GM23338 (cell line): ENCODE measurements around the gene MARCHF2. TPM values are rescaled to one million over a fixed set of nuclear protein-coding genes. Genes with fewer than 3 reads are reported as not detected.
A peak's percentile ranks its signal among the peaks of the same experiment; 100 is the strongest.

Source experiments
- ATAC-seq: fragments of 200-7000 bp; cut with Tn5 transposase; 3 replicates; pipeline ENCODE4 v1.9.1; 2020
- DNase-seq: peaks from one replicate; pipeline ENCODE4 v3.0.0-alpha.2; 2015; ENCODE audit warnings: low spot score
- H2AFZ ChIP-seq: fragments of 200-600 bp; sonication (generic); 2 replicates; pipeline ENCODE4 v1.8.0; 2016; ENCODE audit warnings: antibody characterized with exemption, mild to moderate bottlenecking, moderate library complexity
- H3F3A ChIP-seq: fragments of 200-600 bp; sonication (generic); replicated peaks from 2 replicates; pipeline ENCODE4 v1.8.0; 2017; ENCODE audit warnings: antibody characterized with exemption, mixed run types, low read depth
- H3K27ac ChIP-seq: fragments of 200-600 bp; sonication (generic); 2 replicates; pipeline ENCODE4 v1.6.1; 2016; ENCODE audit warnings: low read depth
- H3K27me3 ChIP-seq: fragments of 200-600 bp; sonication (generic); 2 replicates; pipeline ENCODE4 v1.8.0; 2016; ENCODE audit warnings: mild to moderate bottlenecking, mixed run types, moderate library complexity; ENCODE audit not compliant: insufficient read depth
- H3K36me3 ChIP-seq: fragments of 200-600 bp; sonication (generic); 2 replicates; pipeline ENCODE4 v1.8.0; 2016; ENCODE audit warnings: mild to moderate bottlenecking; ENCODE audit not compliant: insufficient read depth
- H3K4me1 ChIP-seq: fragments of 200-600 bp; sonication (generic); 2 replicates; pipeline ENCODE4 v1.8.0; 2016; ENCODE audit warnings: mild to moderate bottlenecking, moderate library complexity; ENCODE audit not compliant: insufficient read depth
- H3K4me2 ChIP-seq: fragments of 200-600 bp; sonication (generic); 2 replicates; pipeline ENCODE4 v1.7.1; 2017; ENCODE audit warnings: mixed run types
- H3K4me3 ChIP-seq: fragments of 200-600 bp; sonication (generic); 2 replicates; pipeline ENCODE4 v1.6.1; 2016; ENCODE audit warnings: mixed run types
- H3K79me2 ChIP-seq: fragments of 200-600 bp; sonication (generic); replicated peaks from 2 replicates; pipeline ENCODE4 v1.8.0; 2017; ENCODE audit warnings: mild to moderate bottlenecking; ENCODE audit not compliant: insufficient read depth
- H3K9me2 ChIP-seq: fragments of 200-600 bp; sonication (generic); 2 replicates; pipeline ENCODE4 v1.8.0; 2017; ENCODE audit not compliant: insufficient read depth
- H4K20me1 ChIP-seq: fragments of 200-600 bp; sonication (generic); replicated peaks from 2 replicates; pipeline ENCODE4 v1.8.0; 2017; ENCODE audit warnings: mild to moderate bottlenecking; ENCODE audit not compliant: insufficient read depth
- H3K27ac Mint-ChIP-seq: 2 replicates; pipeline ENCODE4 v1.8.0; 2020; ENCODE audit warnings: inconsistent platforms, mild to moderate bottlenecking, moderate library complexity, mixed read lengths
- H3K27me3 Mint-ChIP-seq: 3 replicates; pipeline ENCODE4 v1.8.0; 2022; ENCODE audit warnings: low read depth, mild to moderate bottlenecking, moderate library complexity, mixed read lengths, inconsistent platforms; ENCODE audit not compliant: insufficient read depth, poor library complexity
- H3K36me3 Mint-ChIP-seq: 3 replicates; pipeline ENCODE4 v1.8.0; 2021; ENCODE audit warnings: low read depth, mild to moderate bottlenecking, inconsistent platforms, moderate library complexity, mixed read lengths
- H3K4me1 Mint-ChIP-seq: 3 replicates; pipeline ENCODE4 v1.8.0; 2020; ENCODE audit warnings: mild to moderate bottlenecking, inconsistent platforms, mixed read lengths
- H3K4me3 Mint-ChIP-seq: 3 replicates; pipeline ENCODE4 v1.8.0; 2021; ENCODE audit warnings: moderate library complexity, mild to moderate bottlenecking, inconsistent platforms, mixed read lengths
- H3K9me3 Mint-ChIP-seq: 3 replicates; pipeline ENCODE4 v1.8.0; 2020; ENCODE audit warnings: moderate library complexity, mild to moderate bottlenecking, inconsistent platforms, mixed read lengths
- CREB1 ChIP-seq: fragments of 250-450 bp; sonication (Bioruptor Pico); IDR thresholded peaks from 2 replicates; pipeline ENCODE4 v1.5.0; 2020; ENCODE audit warnings: low read depth, mild to moderate bottlenecking, moderate library complexity
- ETS1 ChIP-seq: IDR thresholded peaks from 2 replicates; pipeline ENCODE4 v1.6.1; 2016; ENCODE audit warnings: antibody characterized with exemption
- NANOG ChIP-seq: IDR thresholded peaks from 2 replicates; pipeline ENCODE4 v1.6.1; 2016; ENCODE audit warnings: antibody characterized with exemption, borderline replicate concordance
- POLR2AphosphoS5 ChIP-seq: IDR thresholded peaks from 2 replicates; pipeline ENCODE4 v1.6.1; 2016; ENCODE audit warnings: antibody characterized with exemption, low read depth
- STAT1 ChIP-seq: IDR thresholded peaks from one replicate; pipeline ENCODE4 v1.6.1; 2016; ENCODE audit warnings: antibody characterized with exemption; ENCODE audit not compliant: unreplicated experiment
- ZNF114 ChIP-seq: fragments of 250-450 bp; sonication (Bioruptor Pico); IDR thresholded peaks from 2 replicates; pipeline ENCODE4 v1.5.0; 2020; ENCODE audit warnings: mild to moderate bottlenecking, moderate library complexity
- ZNF331 ChIP-seq: fragments of 250-450 bp; sonication (Bioruptor Pico); IDR thresholded peaks from 2 replicates; pipeline ENCODE4 v1.5.0; 2020; ENCODE audit warnings: low read depth, mild to moderate bottlenecking, moderate library complexity
- ZNF462 ChIP-seq: fragments of 250-450 bp; sonication (Bioruptor Pico); IDR thresholded peaks from 2 replicates; pipeline ENCODE4 v1.5.0; 2020; ENCODE audit warnings: mild to moderate bottlenecking, moderate library complexity
- polyA plus RNA-seq: library from polyadenylated mRNA; unstranded; fragments of >200 nt; fragmentation: Nextera tagmentation; extraction: Ambion mirVana; gene quantifications from 2 replicates; pipeline ENCODE4 v1.2.1, GENCODE V29; 2016
- total RNA-seq: library from RNA; depleted of rRNA; stranded (reverse); fragments of >200 nt; shearing (Covaris generic); gene quantifications from 2 replicates; pipeline ENCODE4 v1.2.3, GENCODE V29; 2014
- TF ChIP-seq, protein P1 (sequence below), 2 experiments: fragments of 200-600 bp in 1 of 2; sonication (generic) in 1 of 2; conservative IDR thresholded peaks; 2 replicates each; pipeline versions ENCODE4 v1.5.1 to v1.6.1; 2016 to 2017; ENCODE audit warnings: antibody characterized with exemption in 2 of 2, low read depth in 2 of 2, mild to moderate bottlenecking in 2 of 2, moderate library complexity in 1 of 2

The MARCHF2 gene
- total and polyA plus RNA-seq, 2 experiments from 2014 or later: 18.9 to 50.1 TPM

- H3F3A ChIP-seq: peaks cover 14% of the 10 kb centered on the region
- no peak overlapping the region for H2AFZ ChIP-seq
- Mint-ChIP-seq H3K9me3 (no peaks in the 10 kb centered on the region), H3K4me3 (no peak overlapping the region), H3K36me3 (peaks cover 3% of the 10 kb centered on the region; the same call in 1 of the 3 replicates), H3K27me3 (no peaks in the 10 kb centered on the region), H3K27ac (peak overlapping the region; percentile 42), H3K4me1 (peaks cover 11% of the 10 kb centered on the region)
- H3K4me3 ChIP-seq: no peak overlapping the region
- no peak for TF ChIP-seq CREB1 (CRISPR knock-in tag)
- TF ChIP-seq, protein P1, sequence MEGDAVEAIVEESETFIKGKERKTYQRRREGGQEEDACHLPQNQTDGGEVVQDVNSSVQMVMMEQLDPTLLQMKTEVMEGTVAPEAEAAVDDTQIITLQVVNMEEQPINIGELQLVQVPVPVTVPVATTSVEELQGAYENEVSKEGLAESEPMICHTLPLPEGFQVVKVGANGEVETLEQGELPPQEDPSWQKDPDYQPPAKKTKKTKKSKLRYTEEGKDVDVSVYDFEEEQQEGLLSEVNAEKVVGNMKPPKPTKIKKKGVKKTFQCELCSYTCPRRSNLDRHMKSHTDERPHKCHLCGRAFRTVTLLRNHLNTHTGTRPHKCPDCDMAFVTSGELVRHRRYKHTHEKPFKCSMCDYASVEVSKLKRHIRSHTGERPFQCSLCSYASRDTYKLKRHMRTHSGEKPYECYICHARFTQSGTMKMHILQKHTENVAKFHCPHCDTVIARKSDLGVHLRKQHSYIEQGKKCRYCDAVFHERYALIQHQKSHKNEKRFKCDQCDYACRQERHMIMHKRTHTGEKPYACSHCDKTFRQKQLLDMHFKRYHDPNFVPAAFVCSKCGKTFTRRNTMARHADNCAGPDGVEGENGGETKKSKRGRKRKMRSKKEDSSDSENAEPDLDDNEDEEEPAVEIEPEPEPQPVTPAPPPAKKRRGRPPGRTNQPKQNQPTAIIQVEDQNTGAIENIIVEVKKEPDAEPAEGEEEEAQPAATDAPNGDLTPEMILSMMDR (conservative IDR thresholded peaks at IDR 0.05; ENCODE audit: low read depth in 2 of 2): no peak
- no peak for TF ChIP-seq ZNF331 (CRISPR knock-in tag)
- no peak for TF ChIP-seq ZNF114 (CRISPR knock-in tag)
- TF ChIP-seq NANOG: no peak
- TF ChIP-seq STAT1: no peak
- TF ChIP-seq POLR2AphosphoS5: no peak
- TF ChIP-seq ETS1: no peak
- TF ChIP-seq ZNF462: no peak
- H3K4me2 ChIP-seq: no peak overlapping the region
- H3K9me2 ChIP-seq: no peaks in the 10 kb centered on the region
- no peaks in the 10 kb centered on the region; the same call in 1 of the 2 replicates for H3K36me3 ChIP-seq
- no peaks in the 10 kb centered on the region for H3K27me3 ChIP-seq
- ATAC-seq (no peak), DNase-seq (no peak)
- peaks cover 8% of the 10 kb centered on the region; the same call in 1 of the 2 replicates for H3K4me1 ChIP-seq
- H4K20me1 ChIP-seq: no peaks in the 10 kb centered on the region
- no peaks in the 10 kb centered on the region for H3K79me2 ChIP-seq
- no peak overlapping the region for H3K27ac ChIP-seq
These were observed 25.1 kb downstream of the MARCHF2 start for GRCh38 chr19:8438236-8438635.
